ENCODE data around the gene CAMTA1. TPM values are rescaled to one million over a fixed set of nuclear protein-coding genes. Genes with fewer than 3 reads are reported as not detected.

CAMTA1 gene
- total RNA-seq, 1 donor from 2014 or later, result 109 TPM

- H3K27ac Mint-ChIP-seq (ENCODE audit: unreplicated experiment), result no peak overlapping the region
- H3K36me3 Mint-ChIP-seq (ENCODE audit: low read depth), result no peaks in the 10 kb centered on the region
- H3K4me1 Mint-ChIP-seq, result peaks cover under 1% of the 10 kb centered on the region
- no peaks in the 10 kb centered on the region for H3K27me3 Mint-ChIP-seq (ENCODE audit: low read depth)
- H3K9me3 Mint-ChIP-seq, result no peaks in the 10 kb centered on the region
- no peak overlapping the region for H3K4me3 Mint-ChIP-seq
- TF ChIP-seq, protein P1, sequence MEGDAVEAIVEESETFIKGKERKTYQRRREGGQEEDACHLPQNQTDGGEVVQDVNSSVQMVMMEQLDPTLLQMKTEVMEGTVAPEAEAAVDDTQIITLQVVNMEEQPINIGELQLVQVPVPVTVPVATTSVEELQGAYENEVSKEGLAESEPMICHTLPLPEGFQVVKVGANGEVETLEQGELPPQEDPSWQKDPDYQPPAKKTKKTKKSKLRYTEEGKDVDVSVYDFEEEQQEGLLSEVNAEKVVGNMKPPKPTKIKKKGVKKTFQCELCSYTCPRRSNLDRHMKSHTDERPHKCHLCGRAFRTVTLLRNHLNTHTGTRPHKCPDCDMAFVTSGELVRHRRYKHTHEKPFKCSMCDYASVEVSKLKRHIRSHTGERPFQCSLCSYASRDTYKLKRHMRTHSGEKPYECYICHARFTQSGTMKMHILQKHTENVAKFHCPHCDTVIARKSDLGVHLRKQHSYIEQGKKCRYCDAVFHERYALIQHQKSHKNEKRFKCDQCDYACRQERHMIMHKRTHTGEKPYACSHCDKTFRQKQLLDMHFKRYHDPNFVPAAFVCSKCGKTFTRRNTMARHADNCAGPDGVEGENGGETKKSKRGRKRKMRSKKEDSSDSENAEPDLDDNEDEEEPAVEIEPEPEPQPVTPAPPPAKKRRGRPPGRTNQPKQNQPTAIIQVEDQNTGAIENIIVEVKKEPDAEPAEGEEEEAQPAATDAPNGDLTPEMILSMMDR (conservative IDR thresholded peaks at IDR 0.05), result no peak
- no peak for DNase-seq (ENCODE audit: low read depth, low spot score)
These were observed 501.8 kb downstream of the CAMTA1 start for GRCh38 chr1:7287013-7287412.

DNA sequence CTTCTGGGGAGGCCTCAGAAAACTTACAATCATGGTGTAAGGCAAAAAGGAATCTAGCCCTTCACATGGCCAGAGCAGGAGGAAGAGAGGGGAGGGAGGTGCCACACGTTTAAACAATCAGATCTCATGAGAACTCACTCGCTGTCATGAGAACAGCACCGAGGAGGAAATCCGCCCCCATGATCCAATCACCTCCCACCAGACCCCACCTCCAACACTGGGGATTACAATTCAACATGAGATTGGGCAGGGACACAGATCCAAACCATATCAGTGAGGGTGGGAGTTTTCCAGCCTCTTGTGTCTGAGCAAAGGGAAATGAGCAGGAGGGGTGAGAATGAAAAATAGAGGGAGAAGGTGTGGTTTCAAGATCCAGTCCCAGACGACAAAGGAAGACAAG is 503.7 kb downstream of the CAMTA1 start:
- DNase-seq (ENCODE audit: low read depth, low spot score), result no peak
- H3K4me3 Mint-ChIP-seq, result no peak overlapping the region
- TF ChIP-seq, protein P1 (conservative IDR thresholded peaks at IDR 0.05), result no peak
- peaks cover 4% of the 10 kb centered on the region for H3K27me3 Mint-ChIP-seq (ENCODE audit: low read depth)
- H3K27ac Mint-ChIP-seq (ENCODE audit: unreplicated experiment), result no peak overlapping the region
- H3K9me3 Mint-ChIP-seq, result no peaks in the 10 kb centered on the region
- peaks cover 6% of the 10 kb centered on the region for H3K4me1 Mint-ChIP-seq
- H3K36me3 Mint-ChIP-seq (ENCODE audit: low read depth), result no peaks in the 10 kb centered on the region

- Mint-ChIP-seq H3K9me3 (no peaks in the 10 kb centered on the region), H3K4me3 (no peak overlapping the region)
These were observed 504.4 kb downstream of the CAMTA1 start for GRCh38 chr1:7289694-7290093.

DNA sequence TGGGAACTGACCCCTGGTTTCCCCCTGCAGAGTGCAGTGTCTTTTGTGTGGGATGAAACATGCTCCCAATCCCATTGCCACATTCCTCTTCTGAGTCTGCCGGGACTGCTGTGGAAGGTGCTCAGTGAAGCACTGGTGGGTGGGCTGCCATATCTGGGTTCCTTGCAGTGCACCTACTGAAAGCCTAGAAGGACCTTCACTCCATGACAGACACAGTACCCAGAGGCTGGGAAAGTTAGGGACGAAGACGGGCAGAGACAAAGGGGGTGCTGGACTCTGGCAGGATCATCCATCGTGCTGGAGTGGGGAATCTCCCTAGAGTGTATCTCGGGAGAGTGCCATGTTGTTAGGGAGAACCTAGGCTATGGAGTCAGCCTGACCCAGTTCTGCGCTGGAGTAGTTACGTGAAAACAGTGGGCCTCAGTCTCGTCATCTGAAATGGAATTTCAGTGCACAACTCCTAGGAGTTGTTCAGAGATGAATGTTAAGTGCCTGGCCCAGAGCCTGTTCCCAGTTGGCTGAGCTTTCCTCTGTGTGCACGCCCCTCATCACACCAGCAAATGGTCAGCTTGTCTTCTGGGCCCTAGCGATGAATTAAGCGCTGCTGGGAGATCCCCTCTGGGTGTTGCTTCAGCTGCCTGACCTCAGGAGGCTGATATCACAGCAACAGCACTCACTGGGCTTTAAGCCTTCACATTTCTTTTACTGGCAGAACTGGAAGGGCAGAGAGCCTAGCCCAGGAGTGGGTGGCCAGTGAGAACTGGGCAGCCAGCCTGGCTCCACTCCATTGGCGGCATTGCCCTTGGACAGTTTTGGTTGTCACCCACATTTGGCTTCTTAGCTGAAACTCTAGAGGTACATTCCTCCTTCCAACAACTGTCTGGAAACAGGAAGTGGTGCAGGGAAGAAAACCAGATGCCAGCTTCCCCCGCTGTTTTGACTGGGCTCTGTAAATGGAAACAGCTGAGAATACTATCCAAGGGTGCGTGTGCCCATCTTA is 506.0 kb downstream of the CAMTA1 start:
- H3K4me3 Mint-ChIP-seq, result no peak overlapping the region

More at GRCh38 chr1:7289694-7290093, 504.4 kb downstream of the CAMTA1 start:
- no peak for DNase-seq (ENCODE audit: low read depth, low spot score)
- TF ChIP-seq, protein P1 (conservative IDR thresholded peaks at IDR 0.05), result no peak
- Mint-ChIP-seq H3K4me1 (peaks cover 6% of the 10 kb centered on the region), H3K36me3 (ENCODE audit: low read depth) (no peaks in the 10 kb centered on the region), H3K27ac (ENCODE audit: unreplicated experiment) (no peak overlapping the region), H3K27me3 (ENCODE audit: low read depth) (peaks cover 4% of the 10 kb centered on the region)

GRCh38 chr1:7292036-7292681 is 506.9 kb downstream of the CAMTA1 start:
- no peak for DNase-seq (ENCODE audit: low read depth, low spot score)
- H3K36me3 Mint-ChIP-seq (ENCODE audit: low read depth), result peaks cover 4% of the 10 kb centered on the region
- TF ChIP-seq, protein P1 (conservative IDR thresholded peaks at IDR 0.05), result no peak
- peaks cover 7% of the 10 kb centered on the region for H3K9me3 Mint-ChIP-seq
- peaks cover 6% of the 10 kb centered on the region for H3K4me1 Mint-ChIP-seq
- H3K4me3 Mint-ChIP-seq, result no peak overlapping the region
- H3K27me3 Mint-ChIP-seq (ENCODE audit: low read depth), result peaks cover 4% of the 10 kb centered on the region
- H3K27ac Mint-ChIP-seq (ENCODE audit: unreplicated experiment), result no peak overlapping the region

More for the DNA sequence above, 506.0 kb downstream of the CAMTA1 start:
- H3K27ac Mint-ChIP-seq (ENCODE audit: unreplicated experiment), result no peak overlapping the region
- H3K27me3 Mint-ChIP-seq (ENCODE audit: low read depth), result peaks cover 4% of the 10 kb centered on the region
- peaks cover 1% of the 10 kb centered on the region for H3K9me3 Mint-ChIP-seq
- TF ChIP-seq, protein P1 (conservative IDR thresholded peaks at IDR 0.05), result no peak
- no peak for DNase-seq (ENCODE audit: low read depth, low spot score)
- peaks cover 6% of the 10 kb centered on the region for H3K4me1 Mint-ChIP-seq
- peaks cover 1% of the 10 kb centered on the region for H3K36me3 Mint-ChIP-seq (ENCODE audit: low read depth)

All from neural crest cell (in vitro differentiated cells).